Measurements from ENCODE around the gene ST14.

GRCh38 chr11:130249371-130249770 is 89.8 kb downstream of the ST14 start:
- no peak for TF ChIP-seq GATA2 (IDR thresholded peaks at IDR 0.05; ENCODE audit: low read depth, low read length)
- no peak for TF ChIP-seq GATA3 (IDR thresholded peaks at IDR 0.05; ENCODE audit: low read depth, low read length)

All from SH-SY5Y (cell line).